Natural killer cell (primary cell): ENCODE data around the gene IER5L. TPM values are rescaled to one million over a fixed set of nuclear protein-coding genes. Genes with fewer than 3 reads are reported as not detected.
A peak's percentile ranks its signal among the peaks of the same experiment; 100 is the strongest.

Experiments used
- ATAC-seq, 3 donors: fragments of 150-1000 bp in 2 of 3; fragments of 200-7000 bp in 1 of 3; cut with Tn5 transposase; 1 replicate in 1 of 3; 2 replicates in 2 of 3; pipeline ENCODE4 v1.10.0; 2021; ENCODE audit warnings: mild to moderate bottlenecking in 2 of 3, moderate library complexity in 2 of 3
- DNase-seq, 2 donors: peaks; one replicate each; pipeline versions ENCODE4 v3.0.0 to v3.0.0-alpha.2; 2013 to 2021; ENCODE audit warnings: mixed read lengths in 1 of 2
- H3K27ac ChIP-seq: one replicate; pipeline ENCODE4 v1.5.1; 2013; ENCODE audit warnings: mild to moderate bottlenecking, low read length
- H3K27me3 ChIP-seq: one replicate; pipeline ENCODE4 v1.6.1; 2013; ENCODE audit warnings: low read length; ENCODE audit not compliant: control insufficient read depth, insufficient read depth
- H3K36me3 ChIP-seq: one replicate; pipeline ENCODE4 v1.6.1; 2013; ENCODE audit warnings: low read length; ENCODE audit not compliant: control insufficient read depth, insufficient read depth
- H3K4me1 ChIP-seq: one replicate; pipeline ENCODE4 v1.6.1; 2013; ENCODE audit warnings: low read length; ENCODE audit not compliant: control insufficient read depth, insufficient read depth
- H3K4me3 ChIP-seq: one replicate; pipeline ENCODE4 v1.5.1; 2013; ENCODE audit warnings: low read length
- H3K9me3 ChIP-seq: one replicate; pipeline ENCODE4 v1.6.1; 2013; ENCODE audit warnings: low read length; ENCODE audit not compliant: control insufficient read depth, insufficient read depth
- H3K27ac Mint-ChIP-seq, 2 donors: one replicate each; pipeline ENCODE4 v1.8.0; 2022; ENCODE audit warnings: mild to moderate bottlenecking in 2 of 2, mixed read lengths in 2 of 2, moderate library complexity in 1 of 2
- H3K27me3 Mint-ChIP-seq, 2 donors: one replicate each; pipeline ENCODE4 v1.8.0; 2022; ENCODE audit warnings: low read depth in 2 of 2, mixed read lengths in 2 of 2
- H3K36me3 Mint-ChIP-seq: one replicate; pipeline ENCODE4 v1.8.0; 2022; ENCODE audit warnings: mixed read lengths
- H3K4me1 Mint-ChIP-seq, 2 donors: one replicate each; pipeline ENCODE4 v1.8.0; 2022; ENCODE audit warnings: mixed read lengths in 2 of 2
- H3K4me3 Mint-ChIP-seq: one replicate; pipeline ENCODE4 v1.8.0; 2022; ENCODE audit warnings: mild to moderate bottlenecking, moderate library complexity, mixed read lengths
- H3K9me3 Mint-ChIP-seq, 2 donors: one replicate each; pipeline ENCODE4 v1.8.0; 2022; ENCODE audit warnings: mixed read lengths in 2 of 2
- WGBS: methylation state at CpG from one replicate; pipeline ENCODE4 v1.1.7; 2013; ENCODE audit warnings: missing lambda C conversion rate; ENCODE audit not compliant: insufficient coverage; 5-methylcytosine and 5-hydroxymethylcytosine counted together
- intact Hi-C: fragments of 100-400 bp; cut with micrococcal nuclease; formaldehyde crosslinking; loops from one replicate; pipeline ENCODE4 v1.14.2; 2022
- total RNA-seq, 4 donors: library from RNA; stranded (reverse); fragments of 120-200 nt in 1 of 4; gene quantifications; one replicate each; pipeline versions ENCODE4 v1.2.3 to v1.2.4, GENCODE V29; 2013 to 2022
- TF ChIP-seq, protein P1 (sequence below): fragments of 200-600 bp; IDR thresholded peaks from one replicate; pipeline ENCODE4 v1.8.0; 2022; ENCODE audit warnings: antibody characterized with exemption

IER5L gene
- total RNA-seq, 3 donors from 2014 or later (not counting 1 experiment from before 2014, with no cell fraction given), result 1.4 to 3.9 (median 2.8) TPM

DNA sequence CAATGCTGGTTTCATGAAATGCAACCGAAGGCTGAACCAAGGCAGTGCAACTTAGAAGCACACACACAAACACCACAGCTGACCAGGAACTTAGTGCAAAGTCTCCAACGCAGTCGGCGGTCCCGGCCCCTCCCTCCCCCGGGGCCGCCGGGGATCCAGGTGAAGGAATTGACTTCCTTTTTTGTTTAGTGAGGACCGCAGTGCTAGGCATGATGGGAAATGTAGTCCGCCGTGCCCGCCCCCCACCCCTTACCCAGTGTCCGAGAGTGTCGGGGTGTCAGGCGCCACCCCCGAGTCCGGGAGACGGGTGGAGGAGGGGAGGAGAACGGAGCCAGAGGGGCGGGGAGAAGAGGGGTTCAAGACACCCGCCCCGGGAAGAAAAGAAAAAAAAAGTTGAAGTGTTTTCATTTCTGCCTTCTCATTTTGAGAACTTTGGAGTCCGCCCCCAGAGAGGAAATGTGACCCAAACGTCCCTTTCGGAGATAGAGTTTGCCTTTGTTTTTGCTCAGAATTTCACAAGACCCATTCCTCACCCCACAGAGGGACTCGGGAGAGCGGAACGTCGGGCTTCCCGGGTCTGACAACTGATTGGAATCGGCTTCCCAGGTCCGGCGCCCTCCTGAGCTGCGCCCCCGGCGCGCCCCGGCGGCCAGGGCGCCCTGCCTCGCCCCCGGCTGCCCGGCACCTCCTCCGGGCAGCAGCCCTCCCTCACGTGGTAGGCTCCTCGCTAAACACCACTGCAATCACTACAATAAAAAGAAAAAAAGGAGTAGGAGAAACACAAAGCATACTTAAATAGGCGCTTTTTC is 2.0 kb downstream of the IER5L start:
- Histone ChIP-seq H3K4me1 (peaks cover 42% of the 10 kb centered on the region), H3K27me3 (peaks cover 13% of the 10 kb centered on the region), H3K4me3 (peak overlapping the region; percentile 70), H3K27ac (peak overlapping the region; percentile 47), H3K36me3 (no peaks in the 10 kb centered on the region), H3K9me3 (no peaks in the 10 kb centered on the region)
- Mint-ChIP-seq H3K4me1 (peaks cover 6 to 37% of the 10 kb centered on the region in 2 donors), H3K9me3 (no peaks in the 10 kb centered on the region), H3K4me3 (peak overlapping the region; percentile 88), H3K27me3 (peaks cover 7 to 9% of the 10 kb centered on the region in 2 donors), H3K36me3 (no peaks in the 10 kb centered on the region), H3K27ac (peak overlapping the region; percentile 65 to 66)
- intact Hi-C loops, result loop anchor here (1.0 to 5.0 kb wide), 3 partner anchors 34 to 432 kb away; no protein-coding TSS in a partner anchor
- under 1% methylated on average over 43 of the region's 47 CpGs for WGBS
- peak in 2 of 3 donors; percentile 1 to 6 for ATAC-seq
- peak; percentile 25 to 71 for DNase-seq
- TF ChIP-seq, protein P1, sequence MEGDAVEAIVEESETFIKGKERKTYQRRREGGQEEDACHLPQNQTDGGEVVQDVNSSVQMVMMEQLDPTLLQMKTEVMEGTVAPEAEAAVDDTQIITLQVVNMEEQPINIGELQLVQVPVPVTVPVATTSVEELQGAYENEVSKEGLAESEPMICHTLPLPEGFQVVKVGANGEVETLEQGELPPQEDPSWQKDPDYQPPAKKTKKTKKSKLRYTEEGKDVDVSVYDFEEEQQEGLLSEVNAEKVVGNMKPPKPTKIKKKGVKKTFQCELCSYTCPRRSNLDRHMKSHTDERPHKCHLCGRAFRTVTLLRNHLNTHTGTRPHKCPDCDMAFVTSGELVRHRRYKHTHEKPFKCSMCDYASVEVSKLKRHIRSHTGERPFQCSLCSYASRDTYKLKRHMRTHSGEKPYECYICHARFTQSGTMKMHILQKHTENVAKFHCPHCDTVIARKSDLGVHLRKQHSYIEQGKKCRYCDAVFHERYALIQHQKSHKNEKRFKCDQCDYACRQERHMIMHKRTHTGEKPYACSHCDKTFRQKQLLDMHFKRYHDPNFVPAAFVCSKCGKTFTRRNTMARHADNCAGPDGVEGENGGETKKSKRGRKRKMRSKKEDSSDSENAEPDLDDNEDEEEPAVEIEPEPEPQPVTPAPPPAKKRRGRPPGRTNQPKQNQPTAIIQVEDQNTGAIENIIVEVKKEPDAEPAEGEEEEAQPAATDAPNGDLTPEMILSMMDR, result no peak

DNA sequence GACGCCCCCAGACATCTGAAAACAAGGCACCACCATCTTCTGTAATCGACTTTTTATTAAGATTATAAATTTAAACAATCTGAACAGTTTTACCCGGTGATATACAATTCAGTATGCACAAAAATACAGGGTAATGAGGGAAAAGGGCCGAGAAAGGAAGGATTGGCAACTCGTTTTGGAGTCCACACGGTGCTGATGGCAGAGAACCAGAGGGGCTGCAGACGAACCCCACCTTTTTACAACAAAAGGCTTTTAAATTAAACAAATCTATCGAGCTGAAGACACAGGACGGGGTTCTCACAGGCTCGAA is 2.6 kb downstream of the IER5L start:
- Mint-ChIP-seq H3K36me3 (no peaks in the 10 kb centered on the region), H3K4me1 (peaks cover 6 to 37% of the 10 kb centered on the region in 2 donors), H3K27ac (peak overlapping the region; percentile 65 to 66), H3K4me3 (peak overlapping the region; percentile 88), H3K9me3 (no peaks in the 10 kb centered on the region), H3K27me3 (peaks cover 7 to 9% of the 10 kb centered on the region in 2 donors)
- intact Hi-C loops, result loop anchor here (1.0 to 5.0 kb wide), 3 partner anchors 33 to 433 kb away; no protein-coding TSS in a partner anchor
- H3K9me3 ChIP-seq, result no peaks in the 10 kb centered on the region
- 0% methylated on average over 7 of the region's 10 CpGs for WGBS
- peak overlapping the region; percentile 70 for H3K4me3 ChIP-seq
- peaks cover 42% of the 10 kb centered on the region for H3K4me1 ChIP-seq
- no peaks in the 10 kb centered on the region for H3K36me3 ChIP-seq
- TF ChIP-seq, protein P1, result no peak
- no peak for DNase-seq
- peaks cover 13% of the 10 kb centered on the region for H3K27me3 ChIP-seq
- no peak for ATAC-seq
- peak overlapping the region; percentile 47 for H3K27ac ChIP-seq

DNA sequence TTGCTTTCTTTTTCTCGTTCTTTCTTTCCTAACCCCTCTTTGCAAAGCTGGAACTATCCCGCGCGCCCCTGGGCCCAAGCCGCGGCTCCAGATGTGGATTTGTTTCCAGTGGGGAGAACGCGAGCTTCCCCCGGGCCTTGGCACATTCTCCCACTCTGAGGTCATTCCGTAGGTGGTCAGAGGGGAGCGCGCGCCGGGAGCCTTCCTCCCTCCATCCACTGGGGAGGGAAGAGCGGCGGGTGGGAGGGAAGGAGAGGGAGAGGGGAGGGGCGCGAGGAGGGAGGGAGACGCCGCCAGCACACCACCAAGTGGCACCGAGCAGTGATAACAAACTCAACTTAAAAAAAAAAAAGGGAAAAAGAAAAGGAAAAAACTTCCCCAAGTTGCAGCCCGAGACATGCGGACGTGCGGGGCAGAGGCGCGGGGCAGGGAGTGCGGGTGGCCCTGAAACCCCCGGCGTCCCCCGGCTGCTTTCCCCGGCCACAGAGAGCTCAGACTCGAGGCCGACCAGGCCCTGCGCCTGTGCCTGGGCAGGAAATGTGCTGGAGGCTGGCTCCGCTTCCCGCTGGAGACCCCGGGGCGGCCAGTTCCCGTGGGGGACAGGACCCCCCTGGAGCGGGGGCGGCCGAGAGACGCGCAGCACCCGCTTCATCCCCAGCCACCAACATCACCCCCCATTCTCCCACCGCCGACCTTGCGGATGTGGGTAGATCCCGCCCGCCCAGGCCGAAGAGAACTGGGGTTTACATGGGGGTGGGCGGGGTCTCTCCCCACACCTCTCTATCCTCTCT is 3.1 kb downstream of the IER5L start:
- Mint-ChIP-seq H3K4me3 (peak overlapping the region; percentile 88), H3K36me3 (no peaks in the 10 kb centered on the region), H3K27me3 (peaks cover 7 to 9% of the 10 kb centered on the region in 2 donors), H3K27ac (peak overlapping the region; percentile 65 to 66), H3K4me1 (peaks cover 6 to 37% of the 10 kb centered on the region in 2 donors), H3K9me3 (no peaks in the 10 kb centered on the region)
- Histone ChIP-seq H3K4me1 (peaks cover 42% of the 10 kb centered on the region), H3K27me3 (peaks cover 13% of the 10 kb centered on the region), H3K36me3 (no peaks in the 10 kb centered on the region), H3K27ac (peak overlapping the region; percentile 48), H3K9me3 (no peaks in the 10 kb centered on the region), H3K4me3 (peak overlapping the region; percentile 70)
- ATAC-seq, result no peak
- intact Hi-C loops, result loop anchor here (1.0 to 5.0 kb wide), 3 partner anchors 33 to 433 kb away; no protein-coding TSS in a partner anchor
- WGBS, result under 1% methylated on average over 39 of the region's 53 CpGs
- TF ChIP-seq, protein P1, result no peak
- DNase-seq, result peak; percentile 36 to 60
